OCI-LY3 (cell line): ENCODE measurements around the gene CCS.

Source experiments
- H2AFZ ChIP-seq: fragments of 200-600, 300-600 bp; shearing (Covaris generic); 2 replicates; pipeline ENCODE4 v1.6.0; 2014; ENCODE audit warnings: antibody characterized with exemption, low read depth, low read length
- H3K27ac ChIP-seq: fragments of 200-600, 300-600 bp; sonication (generic); 2 replicates; pipeline ENCODE4 v1.5.1; 2014; ENCODE audit warnings: mild to moderate bottlenecking, low read length, moderate library complexity, mixed read lengths
- H3K27me3 ChIP-seq: fragments of 200-600, 300-600 bp; sonication (generic); 2 replicates; pipeline ENCODE4 v1.6.1; 2014; ENCODE audit warnings: low read depth, low read length, mixed read lengths
- H3K36me3 ChIP-seq: fragments of 200-600, 300-600 bp; sonication (generic); replicated peaks from 2 replicates; pipeline ENCODE3; 2014; ENCODE audit warnings: low read depth, low read length, mixed read lengths
- H3K4me1 ChIP-seq: fragments of 300-600, 200-600 bp; sonication (generic); 2 replicates; pipeline ENCODE4 v1.6.1; 2014; ENCODE audit warnings: low read length, mixed read lengths
- H3K4me2 ChIP-seq: fragments of 200-600, 300-600 bp; sonication (generic); 2 replicates; pipeline ENCODE4 v1.6.1; 2014; ENCODE audit warnings: low read length, mixed read lengths
- H3K4me3 ChIP-seq: fragments of 300-600, 200-600 bp; sonication (generic); 2 replicates; pipeline ENCODE4 v1.5.1; 2014; ENCODE audit warnings: antibody characterized with exemption, mild to moderate bottlenecking, low read length, moderate library complexity
- H3K79me2 ChIP-seq: fragments of 300-600, 200-600 bp; shearing (Covaris generic); 2 replicates; pipeline ENCODE4 v1.6.1; 2014; ENCODE audit warnings: mild to moderate bottlenecking, low read length, mixed read lengths
- H3K9ac ChIP-seq: fragments of 300-600, 200-600 bp; shearing (Covaris generic); 2 replicates; pipeline ENCODE4 v1.6.0; 2014; ENCODE audit warnings: mild to moderate bottlenecking, low read length, moderate library complexity
- H3K9me3 ChIP-seq: fragments of 200-600, 300-600 bp; shearing (Covaris generic); 2 replicates; pipeline ENCODE4 v1.6.1; 2014; ENCODE audit warnings: low read length, mixed read lengths; ENCODE audit not compliant: insufficient read depth
- H4K20me1 ChIP-seq: fragments of 200-600, 300-600 bp; sonication (generic); 2 replicates; pipeline ENCODE4 v1.6.1; 2016; ENCODE audit warnings: low read length, mixed read lengths; ENCODE audit not compliant: insufficient read depth
- CTCF ChIP-seq: fragments of 200-600, 300-600 bp; sonication (generic); IDR thresholded peaks from 2 replicates; pipeline ENCODE4 v1.5.1; 2014; ENCODE audit warnings: antibody characterized with exemption, low read length, low read depth
- EZH2phosphoT487 ChIP-seq: fragments of 200-600 bp; shearing (Covaris generic); IDR thresholded peaks from 2 replicates; pipeline ENCODE4 v1.6.1; 2018; ENCODE audit warnings: antibody characterized with exemption, mixed run types, low read depth

CCS gene

GRCh38 chr11:66651016-66651415, 58.0 kb downstream of the CCS start:
- Histone ChIP-seq H3K4me3 (no peak overlapping the region), H4K20me1 (peaks cover 56% of the 10 kb centered on the region), H3K27ac (no peak overlapping the region), H3K27me3 (no peaks in the 10 kb centered on the region), H3K4me1 (no peaks in the 10 kb centered on the region), H3K9ac (no peak overlapping the region), H2AFZ (no peak overlapping the region), H3K9me3 (no peaks in the 10 kb centered on the region), H3K4me2 (no peak overlapping the region), H3K79me2 (peaks cover 99% of the 10 kb centered on the region), H3K36me3 (peaks cover 59% of the 10 kb centered on the region)
- no peak for TF ChIP-seq EZH2phosphoT487

GRCh38 chr11:66652651-66653050, 59.7 kb downstream of the CCS start:
- H3K4me3 ChIP-seq = no peak overlapping the region
- no peaks in the 10 kb centered on the region for H3K4me1 ChIP-seq
- peaks cover 39% of the 10 kb centered on the region for H4K20me1 ChIP-seq
- no peak overlapping the region for H3K9ac ChIP-seq
- H3K9me3 ChIP-seq = no peaks in the 10 kb centered on the region
- peaks cover 51% of the 10 kb centered on the region for H3K36me3 ChIP-seq
- no peak overlapping the region for H2AFZ ChIP-seq
- H3K27me3 ChIP-seq = no peaks in the 10 kb centered on the region
- H3K79me2 ChIP-seq = peaks cover 94% of the 10 kb centered on the region
- TF ChIP-seq CTCF = no peak
- no peak for TF ChIP-seq EZH2phosphoT487
- H3K27ac ChIP-seq = no peak overlapping the region
- no peak overlapping the region for H3K4me2 ChIP-seq

GRCh38 chr11:66653123-66653522, 60.1 kb downstream of the CCS start:
- Histone ChIP-seq H3K9ac (no peak overlapping the region), H3K4me1 (no peaks in the 10 kb centered on the region), H3K9me3 (no peaks in the 10 kb centered on the region), H3K36me3 (peaks cover 50% of the 10 kb centered on the region), H2AFZ (no peak overlapping the region), H3K4me2 (no peak overlapping the region), H3K79me2 (peaks cover 94% of the 10 kb centered on the region), H3K27ac (no peak overlapping the region), H4K20me1 (peaks cover 37% of the 10 kb centered on the region), H3K4me3 (no peak overlapping the region), H3K27me3 (no peaks in the 10 kb centered on the region)
- no peak for TF ChIP-seq CTCF
- no peak for TF ChIP-seq EZH2phosphoT487
